Stomach (tissue), 9 donors: ENCODE results near the gene ZDHHC18. TPM values are rescaled to one million over a fixed set of nuclear protein-coding genes. Genes with fewer than 3 reads are reported as not detected.

Experiments used
- DNase-seq, 2 donors: peaks; one replicate each; pipeline versions ENCODE4 v3.0.0 to v3.0.0-alpha.2; 2013 to 2019
- H3K27ac ChIP-seq, 5 donors: fragments of 200-600 bp in 4 of 5; sonication (generic) in 4 of 5; one replicate each; pipeline ENCODE4 v1.5.1; 2013 to 2019; ENCODE audit warnings: mild to moderate bottlenecking in 1 of 5, moderate library complexity in 1 of 5
- H3K27me3 ChIP-seq, 3 donors: fragments of 200-600 bp; sonication (generic); one replicate each; pipeline ENCODE4 v1.5.1; 2017 to 2019; ENCODE audit warnings: mixed run types in 1 of 3
- H3K36me3 ChIP-seq, 4 donors: fragments of 200-600 bp; sonication (generic); 1 replicate in 3 of 4; 2 replicates in 1 of 4; pipeline ENCODE4 v1.5.1; 2016 to 2019
- H3K4me1 ChIP-seq, 4 donors: fragments of 200-600 bp; sonication (generic); one replicate each; pipeline ENCODE4 v1.5.1; 2016 to 2019
- H3K4me3 ChIP-seq, 4 donors: fragments of 200-600 bp; sonication (generic) in 3 of 4; one replicate each; pipeline ENCODE4 v1.5.1; 2016 to 2019; ENCODE audit warnings: mild to moderate bottlenecking in 1 of 4
- H3K9me3 ChIP-seq, 4 donors: fragments of 200-600 bp; sonication (generic); one replicate each; pipeline ENCODE4 v1.5.1; 2016 to 2019
- EP300 ChIP-seq: sonication (generic); formaldehyde crosslinking; IDR thresholded peaks from one replicate; pipeline ENCODE4 v1.6.1; 2017; ENCODE audit warnings: antibody characterized with exemption
- POLR2A ChIP-seq, 4 donors: fragments of 450-650 bp; IDR thresholded peaks; one replicate each; pipeline ENCODE4 v1.6.1; 2016; ENCODE audit warnings: antibody characterized with exemption in 4 of 4, control low read depth in 2 of 4, mild to moderate bottlenecking in 1 of 4, moderate library complexity in 1 of 4
- POLR2AphosphoS5 ChIP-seq, 3 donors: sonication (generic); formaldehyde crosslinking; IDR thresholded peaks; one replicate each; pipeline ENCODE4 v1.6.1; 2016; ENCODE audit warnings: antibody characterized with exemption in 3 of 3
- WGBS, 5 donors: extraction: QIAGEN DNeasy Blood & Tissue Kit in 3 of 5; methylation state at CpG; one replicate each; pipeline versions ENCODE4 v1.1.5 to v1.1.7; 2013 to 2018; 5-methylcytosine and 5-hydroxymethylcytosine counted together
- intact Hi-C: fragments of 100-400 bp; cut with DNase I; formaldehyde crosslinking; loops from one replicate; pipeline ENCODE4 v1.15.1; 2023; ENCODE audit warnings: low total_unique reads
- polyA plus RNA-seq, 3 donors: library from polyadenylated mRNA; stranded (reverse); fragments of 200-250 nt; gene quantifications; one replicate each; pipeline ENCODE4 v1.2.3, GENCODE V29; 2013
- total RNA-seq, 5 donors: library from RNA; depleted of rRNA; stranded (reverse); fragments of >200 nt; gene quantifications; one replicate each; pipeline versions ENCODE4 v1.1.0 to v1.2.3, GENCODE V29; 2014 to 2016
- TF ChIP-seq, protein P1 (sequence below), 7 experiments: fragments of 450-650 bp in 4 of 7; fragments of 200-600 bp in 3 of 7; sonication (generic) in 3 of 7; IDR thresholded peaks; one replicate each; pipeline ENCODE4 v1.5.1; 2016 to 2019; ENCODE audit warnings: antibody characterized with exemption in 7 of 7, control low read depth in 2 of 7, mild to moderate bottlenecking in 1 of 7
- donor health status: healthy with polysubstance abuse.
- donor health status: Bipolar disorder and iron deficiency.
- donor health status: healthy.

ZDHHC18 gene
- total and polyA plus RNA-seq, 8 donors, result 5.2 to 81.7 (median 9.2) TPM

DNA sequence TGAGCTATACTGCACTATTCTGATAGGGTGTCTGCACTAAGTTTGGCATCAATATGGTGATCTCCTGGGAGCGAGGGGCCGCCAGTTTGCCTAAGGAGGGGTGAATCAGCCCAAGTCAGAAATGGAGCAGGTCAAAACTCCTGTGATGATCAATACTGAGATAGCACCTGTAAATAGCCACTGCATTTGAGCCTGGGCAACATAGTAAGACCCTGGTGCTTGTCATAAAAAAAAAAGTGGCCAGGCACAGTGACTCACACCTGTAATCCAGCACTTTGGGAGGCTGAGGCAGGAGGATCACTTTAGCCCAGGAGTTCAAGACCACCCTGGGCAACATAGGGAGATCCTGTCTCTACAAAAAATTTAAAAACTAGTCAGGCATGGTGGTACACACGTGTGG is 11.6 kb upstream of the ZDHHC18 start:
- Histone ChIP-seq H3K4me1 (peaks cover 0 to 8% (median 3%) of the 10 kb centered on the region in 4 donors), H3K27me3 (no peaks in the 10 kb centered on the region), H3K27ac (no peak overlapping the region), H3K36me3 (no peaks in the 10 kb centered on the region), H3K9me3 (no peaks in the 10 kb centered on the region), H3K4me3 (no peak overlapping the region)
- intact Hi-C loops, result loop anchor here (10.0 kb wide), 1 partner anchor 60 kb away; no protein-coding TSS in a partner anchor
- DNase-seq, result no peak
- WGBS, 5 donors, result 80 to 92% (median 87%) methylated on average over 3 of the region's 3 CpGs
- no peak for TF ChIP-seq POLR2A (IDR thresholded peaks at IDR 0.05)
- TF ChIP-seq EP300, result no peak
- no peak for TF ChIP-seq POLR2AphosphoS5 (IDR thresholded peaks at IDR 0.05)

DNA sequence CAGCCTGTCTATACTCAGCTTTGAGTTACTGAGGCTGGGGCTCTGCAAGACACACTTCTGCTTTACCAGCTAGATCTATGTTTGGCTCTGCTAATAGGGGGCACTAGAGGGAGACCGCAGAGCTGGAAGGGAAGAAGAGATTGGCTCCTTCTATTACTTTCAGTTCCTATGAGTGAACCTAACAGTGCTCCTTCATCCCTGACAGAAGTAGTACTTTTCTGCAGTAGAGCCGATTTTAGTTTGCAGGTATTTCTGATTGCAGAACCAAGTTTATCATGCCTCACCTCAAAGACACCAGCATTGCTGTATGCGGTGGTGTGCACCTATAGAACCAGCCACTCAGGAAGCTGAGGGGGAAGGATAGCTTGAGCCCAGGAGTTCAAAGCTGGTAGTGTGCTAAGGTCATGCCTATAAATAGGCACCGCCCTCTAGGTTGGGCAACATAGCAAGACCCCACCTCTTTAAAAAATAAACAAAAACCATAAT is 5.7 kb upstream of the ZDHHC18 start:
- no peak for TF ChIP-seq EP300
- TF ChIP-seq POLR2AphosphoS5 (IDR thresholded peaks at IDR 0.05), result no peak
- no peak for TF ChIP-seq POLR2A (IDR thresholded peaks at IDR 0.05)
- TF ChIP-seq, protein P1, sequence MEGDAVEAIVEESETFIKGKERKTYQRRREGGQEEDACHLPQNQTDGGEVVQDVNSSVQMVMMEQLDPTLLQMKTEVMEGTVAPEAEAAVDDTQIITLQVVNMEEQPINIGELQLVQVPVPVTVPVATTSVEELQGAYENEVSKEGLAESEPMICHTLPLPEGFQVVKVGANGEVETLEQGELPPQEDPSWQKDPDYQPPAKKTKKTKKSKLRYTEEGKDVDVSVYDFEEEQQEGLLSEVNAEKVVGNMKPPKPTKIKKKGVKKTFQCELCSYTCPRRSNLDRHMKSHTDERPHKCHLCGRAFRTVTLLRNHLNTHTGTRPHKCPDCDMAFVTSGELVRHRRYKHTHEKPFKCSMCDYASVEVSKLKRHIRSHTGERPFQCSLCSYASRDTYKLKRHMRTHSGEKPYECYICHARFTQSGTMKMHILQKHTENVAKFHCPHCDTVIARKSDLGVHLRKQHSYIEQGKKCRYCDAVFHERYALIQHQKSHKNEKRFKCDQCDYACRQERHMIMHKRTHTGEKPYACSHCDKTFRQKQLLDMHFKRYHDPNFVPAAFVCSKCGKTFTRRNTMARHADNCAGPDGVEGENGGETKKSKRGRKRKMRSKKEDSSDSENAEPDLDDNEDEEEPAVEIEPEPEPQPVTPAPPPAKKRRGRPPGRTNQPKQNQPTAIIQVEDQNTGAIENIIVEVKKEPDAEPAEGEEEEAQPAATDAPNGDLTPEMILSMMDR (IDR thresholded peaks at IDR 0.05), result no peak
- H3K27me3 ChIP-seq, result no peaks in the 10 kb centered on the region
- H3K27ac ChIP-seq, result peak overlapping the region in 1 of 5 donors; percentile 0
- no peaks in the 10 kb centered on the region for H3K9me3 ChIP-seq
- no peak overlapping the region for H3K4me3 ChIP-seq
- no peaks in the 10 kb centered on the region for H3K36me3 ChIP-seq
- peak in 1 of 2 donors; percentile 52 for DNase-seq
- H3K4me1 ChIP-seq, result peaks cover 2 to 22% (median 11%) of the 10 kb centered on the region in 4 donors
- 16 to 50% (median 33%) methylated on average over 4 of the region's 4 CpGs for WGBS, 5 donors
- intact Hi-C loops, result no loop called here

DNA sequence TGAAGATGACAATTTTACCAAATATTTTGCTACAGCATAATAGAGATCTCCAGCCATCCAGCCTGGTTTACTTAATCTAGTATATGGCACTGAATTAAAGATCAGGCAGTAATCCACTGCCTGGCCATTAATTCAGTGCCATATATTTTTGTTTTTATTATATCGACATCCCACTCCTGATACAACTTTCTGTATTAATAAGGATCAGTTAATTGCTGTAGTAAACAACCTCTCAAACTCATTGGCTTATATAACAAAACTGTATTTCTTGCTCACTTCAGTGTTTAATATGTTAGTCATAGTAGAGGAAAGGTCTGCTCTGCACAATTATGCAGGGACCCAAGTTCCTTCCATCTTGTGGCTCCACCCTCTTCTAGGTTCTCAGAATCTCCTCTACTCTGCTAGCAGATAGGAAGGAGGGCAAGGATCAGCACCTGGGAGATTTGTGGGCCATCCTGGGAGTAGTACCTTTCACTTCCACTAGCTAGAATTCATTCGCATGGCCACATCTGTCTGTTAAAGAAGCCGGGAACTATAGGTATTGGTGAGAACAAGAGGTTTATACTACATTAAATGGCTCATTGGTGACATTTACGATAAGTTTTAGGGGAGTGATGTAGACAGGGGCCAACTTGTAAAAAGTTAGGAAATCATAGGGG is 3.6 kb upstream of the ZDHHC18 start:
- intact Hi-C loops, result no loop called here
- WGBS, 5 donors, result 96 to 98% (median 97%) methylated on average over 4 of the region's 4 CpGs
- DNase-seq, result no peak
- no peak overlapping the region for H3K27ac ChIP-seq
- H3K36me3 ChIP-seq, result no peaks in the 10 kb centered on the region
- no peak overlapping the region for H3K4me3 ChIP-seq
- no peaks in the 10 kb centered on the region for H3K27me3 ChIP-seq
- no peaks in the 10 kb centered on the region for H3K9me3 ChIP-seq
- peaks cover 14 to 35% (median 24%) of the 10 kb centered on the region in 4 donors for H3K4me1 ChIP-seq
- TF ChIP-seq EP300, result no peak
- TF ChIP-seq, protein P1 (IDR thresholded peaks at IDR 0.05), result no peak
- no peak for TF ChIP-seq POLR2A (IDR thresholded peaks at IDR 0.05)
- no peak for TF ChIP-seq POLR2AphosphoS5 (IDR thresholded peaks at IDR 0.05)

DNA sequence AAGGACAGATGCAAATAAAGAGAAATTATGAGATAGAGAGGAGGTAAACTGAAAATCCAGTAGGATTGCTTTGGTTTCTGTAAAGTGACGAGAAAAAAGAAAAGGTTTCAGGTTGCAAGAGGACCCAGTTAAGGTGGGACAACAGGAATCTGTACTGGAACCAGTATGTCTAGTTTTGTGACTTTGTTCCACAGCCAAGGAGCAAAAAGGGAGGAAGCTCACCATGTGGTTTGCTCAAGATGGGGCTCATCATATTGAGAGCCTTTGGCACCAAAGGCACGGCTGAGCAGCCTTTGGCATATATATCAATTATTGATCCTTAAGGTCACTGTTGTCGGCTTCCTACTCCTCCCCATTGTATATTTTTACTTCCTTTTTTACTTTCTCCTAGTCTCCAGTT is 1.8 kb upstream of the ZDHHC18 start:
- H3K27me3 ChIP-seq, result no peaks in the 10 kb centered on the region
- H3K36me3 ChIP-seq, result peaks cover 0 to 7% (median 0%) of the 10 kb centered on the region in 4 donors
- H3K27ac ChIP-seq, result no peak overlapping the region
- 49 to 86% (median 63%) methylated on average over 3 of the region's 3 CpGs for WGBS, 5 donors
- peaks cover 32 to 53% (median 41%) of the 10 kb centered on the region in 4 donors for H3K4me1 ChIP-seq
- no peak overlapping the region for H3K4me3 ChIP-seq
- intact Hi-C loops, result no loop called here
- TF ChIP-seq, protein P1 (IDR thresholded peaks at IDR 0.05), result no peak
- no peak for TF ChIP-seq EP300
- no peak for TF ChIP-seq POLR2A (IDR thresholded peaks at IDR 0.05)
- no peak for TF ChIP-seq POLR2AphosphoS5 (IDR thresholded peaks at IDR 0.05)
- peak in 1 of 2 donors; percentile 77 for DNase-seq
- H3K9me3 ChIP-seq, result no peaks in the 10 kb centered on the region
